HEK293T (cell line): ENCODE results near the gene ROR1.

Source experiments
- CTCF ChIA-PET: fragments of 350-600 bp; formaldehyde crosslinking; extraction: SDS; loops from one replicate; lab custom pipeline; 2021; ENCODE audit warnings: antibody characterized with exemption, inconsistent platforms; lab: Yijun Ruan, JAX
- POLR2A ChIA-PET: fragments of 350-600 bp; formaldehyde crosslinking; extraction: SDS; loops from one replicate; lab custom pipeline; 2020; ENCODE audit warnings: antibody characterized with exemption, inconsistent platforms; lab: Yijun Ruan, JAX
- DNase-seq: peaks from one replicate; pipeline ENCODE4 v3.0.0; 2012; ENCODE audit warnings: mixed read lengths; ENCODE audit errors: extremely low spot score
- ARNT ChIP-seq: fragments of 450-650 bp; IDR thresholded peaks from 2 replicates; pipeline ENCODE4 v1.6.1; 2017; ENCODE audit warnings: mild to moderate bottlenecking
- BHLHE40 ChIP-seq: fragments of 450-650 bp; IDR thresholded peaks from 2 replicates; pipeline ENCODE4 v1.6.1; 2016; ENCODE audit warnings: mild to moderate bottlenecking, moderate library complexity, borderline replicate concordance
- CTBP1 ChIP-seq: fragments of 450-650 bp; IDR thresholded peaks from 2 replicates; pipeline ENCODE4 v1.6.1; 2016; ENCODE audit warnings: borderline replicate concordance
- ELF4 ChIP-seq: fragments of 450-650 bp; IDR thresholded peaks from 2 replicates; pipeline ENCODE4 v1.6.1; 2017; ENCODE audit warnings: antibody characterized with exemption
- FOXA1 ChIP-seq: fragments of 450-650 bp; IDR thresholded peaks from 2 replicates; pipeline ENCODE4 v1.6.1; 2016; ENCODE audit warnings: mild to moderate bottlenecking
- FOXK2 ChIP-seq: fragments of 450-650 bp; IDR thresholded peaks from 2 replicates; pipeline ENCODE4 v1.6.1; 2016; ENCODE audit warnings: mild to moderate bottlenecking
- FOXM1 ChIP-seq: fragments of 450-650 bp; IDR thresholded peaks from 2 replicates; pipeline ENCODE4 v1.6.1; 2017; ENCODE audit warnings: mild to moderate bottlenecking, borderline replicate concordance
- HDGF ChIP-seq: fragments of 450-650 bp; IDR thresholded peaks from 2 replicates; pipeline ENCODE4 v1.6.1; 2017; ENCODE audit warnings: antibody characterized with exemption, borderline replicate concordance
- L3MBTL2 ChIP-seq: fragments of 450-650 bp; conservative IDR thresholded peaks from 2 replicates; pipeline ENCODE4 v1.6.1; 2016; ENCODE audit warnings: mild to moderate bottlenecking
- LEF1 ChIP-seq: fragments of 450-650 bp; IDR thresholded peaks from 2 replicates; pipeline ENCODE4 v1.6.1; 2017; ENCODE audit warnings: mild to moderate bottlenecking, borderline replicate concordance
- NFRKB ChIP-seq: fragments of 450-650 bp; IDR thresholded peaks from 2 replicates; pipeline ENCODE4 v1.6.1; 2016; ENCODE audit warnings: mild to moderate bottlenecking, moderate library complexity
- PKNOX1 ChIP-seq: fragments of 450-650 bp; IDR thresholded peaks from 2 replicates; pipeline ENCODE4 v1.6.1; 2016
- SP1 ChIP-seq: fragments of 450-650 bp; IDR thresholded peaks from 2 replicates; pipeline ENCODE4 v1.6.1; 2017
- SUZ12 ChIP-seq: fragments of 450-650 bp; IDR thresholded peaks from 2 replicates; pipeline ENCODE4 v1.6.1; 2016; ENCODE audit warnings: mild to moderate bottlenecking
- TARDBP ChIP-seq: fragments of 450-650 bp; IDR thresholded peaks from 2 replicates; pipeline ENCODE4 v1.6.1; 2016
- ZNF384 ChIP-seq: fragments of 450-650 bp; IDR thresholded peaks from 2 replicates; pipeline ENCODE4 v1.6.1; 2016

ROR1 gene

GRCh38 chr1:63792152-63792551, 18.3 kb downstream of the ROR1 start:
- POLR2A ChIA-PET = no interaction called here
- DNase-seq = no peak
- TF ChIP-seq ARNT (no peak), BHLHE40 (no peak), SP1 (no peak), FOXK2 (no peak), NFRKB (no peak), CTBP1 (no peak), TARDBP (no peak), LEF1 (no peak), ZNF384 (no peak), FOXA1 (no peak), L3MBTL2 (no peak), FOXM1 (no peak), SUZ12 (no peak), PKNOX1 (no peak), ELF4 (no peak), HDGF (no peak)
- CTCF ChIA-PET = no interaction called here

GRCh38 chr1:63793741-63794240, 20.0 kb downstream of the ROR1 start:
- DNase-seq = no peak
- ChIA-PET POLR2A (no interaction called here), CTCF (interaction anchor here (1.1 to 2.5 kb wide), 2 partner anchors 20 to 102 kb away, joined by 3 to 7 read pairs; partner anchors contain the start of gene ROR1)
- TF ChIP-seq L3MBTL2 (no peak), FOXA1 (no peak), NFRKB (no peak), SUZ12 (no peak), LEF1 (no peak), FOXM1 (no peak), ARNT (no peak), BHLHE40 (no peak), CTBP1 (no peak), TARDBP (no peak), HDGF (no peak), ZNF384 (no peak), ELF4 (no peak), PKNOX1 (no peak), FOXK2 (no peak), SP1 (no peak)

GRCh38 chr1:63794354-63794753, 20.5 kb downstream of the ROR1 start:
- DNase-seq = no peak
- ChIA-PET CTCF (interaction anchor here (0.9 to 2.5 kb wide), 4 partner anchors 17 to 343 kb away, joined by 3 to 7 read pairs (median 3); partner anchors contain the start of gene ROR1), POLR2A (no interaction called here)
- TF ChIP-seq BHLHE40 (no peak), TARDBP (no peak), ZNF384 (no peak), SUZ12 (no peak), CTBP1 (no peak), ARNT (no peak), SP1 (no peak), FOXA1 (no peak), PKNOX1 (no peak), FOXM1 (no peak)

- TF ChIP-seq SUZ12 = no peak
- no peak for TF ChIP-seq FOXA1
- no peak for TF ChIP-seq ELF4
- POLR2A ChIA-PET = no interaction called here
- CTCF ChIA-PET = interaction anchor here (0.9 to 2.5 kb wide), 4 partner anchors 18 to 343 kb away, joined by 3 to 7 read pairs (median 3); partner anchors contain the start of gene ROR1
- DNase-seq = no peak
Observed at GRCh38 chr1:63794939-63795378, 21.1 kb downstream of the ROR1 start.

GRCh38 chr1:63795455-63795854, 21.6 kb downstream of the ROR1 start:
- no peak for DNase-seq
- POLR2A ChIA-PET = no interaction called here
- TF ChIP-seq SUZ12 (no peak), ELF4 (no peak), L3MBTL2 (no peak), NFRKB (no peak), FOXK2 (no peak), PKNOX1 (no peak), FOXA1 (no peak), ZNF384 (no peak), HDGF (no peak), TARDBP (no peak), LEF1 (no peak), FOXM1 (no peak), CTBP1 (no peak), ARNT (no peak), SP1 (no peak), BHLHE40 (no peak)
- CTCF ChIA-PET = interaction anchor here (0.8 to 2.5 kb wide), 4 partner anchors 22 to 342 kb away, joined by 3 to 7 read pairs (median 3); partner anchors contain the start of gene ROR1
